AG09319 (cell line): Measurements from ENCODE around the gene PEX11A.
"Not testable (repeated sequence)": the region's sequence is repeated elsewhere in the genome, so short reads cannot be mapped to it uniquely, and the experiment has no call there.

Experiments
- DNase-seq: peaks from one replicate; pipeline ENCODE4 v3.0.0-alpha.2; 2010; ENCODE audit warnings: low read depth; ENCODE audit errors: extremely low read depth
- CTCF ChIP-seq: IDR thresholded peaks from 2 replicates; pipeline ENCODE4 v1.5.1; 2011; ENCODE audit warnings: low read depth, mild to moderate bottlenecking, inconsistent platforms, low read length, moderate library complexity

PEX11A gene

GRCh38 chr15:89693696-89694095 lies 3.1 kb upstream of the PEX11A start:
- no peak for DNase-seq
- TF ChIP-seq CTCF: no peak

GRCh38 chr15:89693091-89693490 lies 2.5 kb upstream of the PEX11A start:
- TF ChIP-seq CTCF: no peak
- no peak for DNase-seq

DNA sequence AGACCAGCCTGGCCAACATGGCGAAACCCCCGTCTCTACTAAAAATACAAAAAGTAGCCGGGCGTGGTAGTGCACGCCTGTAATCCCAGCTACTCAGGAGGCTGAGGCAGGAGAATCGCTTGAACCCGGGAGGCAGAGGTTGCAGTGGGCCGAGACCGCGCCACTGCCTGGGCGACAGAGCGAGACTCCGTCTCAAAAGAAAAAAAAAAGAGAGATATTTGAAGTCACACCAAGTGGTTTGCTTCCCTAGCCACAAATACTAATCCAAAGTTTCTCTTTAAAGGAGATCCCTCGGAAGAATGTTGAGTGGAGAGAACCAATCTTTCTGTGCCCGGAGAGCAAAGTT lies 651 bp downstream of the PEX11A start:
- not testable (repeated sequence) for DNase-seq

DNA sequence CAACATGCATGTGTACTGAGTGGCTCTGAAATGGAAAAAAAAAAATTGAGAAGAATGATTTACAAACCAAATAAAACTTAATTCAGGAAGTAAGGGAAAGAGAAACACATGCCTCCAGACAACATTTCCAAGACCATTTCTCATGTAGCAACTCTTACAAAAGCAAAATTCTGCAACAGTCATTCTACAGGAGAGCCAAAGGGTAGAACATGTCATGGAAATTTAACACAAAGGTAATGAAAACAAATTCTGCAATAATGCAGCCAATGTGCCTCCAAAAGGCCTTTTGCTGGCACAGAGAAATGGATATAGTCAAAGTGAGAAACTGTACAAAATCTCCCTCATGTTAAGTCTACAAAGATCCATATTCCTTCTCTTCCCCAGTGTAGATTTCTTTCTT lies 4.0 kb downstream of the PEX11A start:
- no peak for TF ChIP-seq CTCF
- DNase-seq: no peak

DNA sequence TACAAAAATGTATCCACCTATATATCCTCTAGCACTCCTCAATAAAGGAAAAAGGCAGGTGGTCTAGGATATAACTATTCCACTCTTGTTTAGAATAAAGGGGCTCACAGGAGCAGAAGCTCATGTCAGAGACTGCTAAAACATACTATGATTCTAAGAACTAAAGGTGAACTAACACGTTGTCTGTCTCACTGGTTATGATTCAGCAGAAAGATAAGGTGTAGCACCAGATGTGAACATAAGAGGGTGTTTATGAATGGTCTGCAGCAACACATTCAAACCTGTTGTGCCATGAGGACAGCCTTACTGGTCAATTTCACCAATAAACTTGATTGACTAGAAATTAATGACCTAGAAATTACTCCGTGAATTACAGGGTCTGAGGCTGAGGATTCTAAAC lies 4.6 kb downstream of the PEX11A start:
- no peak for TF ChIP-seq CTCF
- no peak for DNase-seq

DNA sequence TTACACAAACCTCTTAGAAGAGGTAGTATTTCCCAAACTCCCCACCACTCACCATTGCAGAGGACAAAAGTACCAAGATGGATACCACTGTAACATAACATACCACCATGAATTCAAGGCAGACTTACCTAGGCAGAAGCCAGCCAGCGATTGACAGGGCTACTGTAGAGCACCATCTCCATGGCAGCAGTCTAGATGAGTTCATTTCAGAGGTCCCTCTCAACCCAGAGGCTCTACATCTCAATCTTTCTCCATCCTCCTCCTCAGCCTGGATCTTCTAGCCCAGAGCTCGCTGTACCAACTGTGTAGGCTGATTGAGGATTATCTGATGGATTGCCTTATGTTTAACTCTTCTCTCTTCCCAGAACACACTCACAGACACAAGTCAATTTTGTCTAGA lies 9.4 kb downstream of the PEX11A start:
- no peak for DNase-seq
- TF ChIP-seq CTCF: no peak

- TF ChIP-seq CTCF: no peak
- peak; percentile 58 for DNase-seq
Measured at GRCh38 chr15:89680282-89680873, 10.2 kb downstream of the PEX11A start.

GRCh38 chr15:89679212-89679611 lies 11.3 kb downstream of the PEX11A start, which contains the start of gene PLIN1:
Gene PLIN1, minus strand, starts transcription at chr15:89679367. Its CDS starts 1,878 bp downstream, at chr15:89677489.
- TF ChIP-seq CTCF: no peak

More at GRCh38 chr15:89679212-89679611, 11.3 kb downstream of the PEX11A start, which contains the start of gene PLIN1:
- no peak for DNase-seq
